GM12892 (cell line): ENCODE data around the gene FAM81A.

Experiments used
- POLR2A ChIP-seq: IDR thresholded peaks from 2 replicates; pipeline ENCODE4 v1.6.1; 2011; ENCODE audit warnings: low read depth, low read length, control low read depth
- POLR2AphosphoS5 ChIP-seq: IDR thresholded peaks from 2 replicates; pipeline ENCODE4 v1.6.1; 2011; ENCODE audit warnings: low read depth, low read length, control low read depth
- TAF1 ChIP-seq: IDR thresholded peaks from 2 replicates; pipeline ENCODE4 v1.6.1; 2011; ENCODE audit warnings: low read depth, mild to moderate bottlenecking, control low read depth, low read length, borderline replicate concordance

DNA sequence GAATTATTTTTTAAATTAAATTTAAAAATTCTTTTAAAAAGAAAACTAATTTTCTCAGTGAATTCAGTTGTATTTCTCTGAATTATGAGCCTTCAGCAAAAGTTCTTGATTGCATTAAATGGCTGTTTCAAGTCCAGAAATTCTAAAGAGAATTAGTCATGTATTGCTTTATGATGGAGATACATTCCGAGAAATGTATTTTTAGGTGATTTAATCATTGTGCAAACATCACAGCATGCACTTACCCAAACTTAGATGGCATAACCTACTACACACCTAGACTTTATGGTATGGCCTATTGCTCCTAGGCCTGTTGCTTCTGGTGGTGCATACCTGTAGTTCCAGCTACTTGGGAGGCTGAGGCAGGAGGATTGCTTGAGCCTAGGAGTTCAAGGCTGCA, 129.3 kb downstream of the FAM81A start:
- TF ChIP-seq TAF1 = no peak
- TF ChIP-seq POLR2A = no peak
- TF ChIP-seq POLR2AphosphoS5 = no peak
